ENCODE data around the gene CACNA2D4.

- TF ChIP-seq POLR2AphosphoS5 (IDR thresholded peaks at IDR 0.05; ENCODE audit: low read depth) (no peak), CTCF (IDR thresholded peaks at IDR 0.05; ENCODE audit: insufficient read depth, low read length) (no peak), REST (IDR thresholded peaks at IDR 0.05; ENCODE audit: insufficient replicate concordance, low read depth) (no peak)
These were observed 95.8 kb downstream of the CACNA2D4 start for GRCh38 chr12:1822699-1823098.
